PC-3 (cell line): ENCODE data around the gene ADAMTS9. TPM values are rescaled to one million over a fixed set of nuclear protein-coding genes. Genes with fewer than 3 reads are reported as not detected.

ENCODE experiments used
- ATAC-seq: fragments of 200-7000 bp; cut with Tn5 transposase; 2 replicates; pipeline ENCODE4 v1.9.1; 2020; ENCODE audit warnings: mild to moderate bottlenecking, moderate library complexity
- BruUV-seq: library from RNA; stranded (reverse); fragments of 400-500 nt; replicated peaks from 2 replicates; lab custom pipeline; 2021; lab: Mats Ljungman, UMichigan
- CTCF ChIA-PET: fragments of 300-600 bp; sonication (Branson Sonifier 250); formaldehyde crosslinking; loops from one replicate; lab custom pipeline; 2022; ENCODE audit warnings: antibody characterized with exemption; lab: Charles Lee
- POLR2A ChIA-PET: fragments of 300-600 bp; sonication (Branson Sonifier 250); formaldehyde crosslinking; loops from one replicate; lab custom pipeline; 2022; ENCODE audit warnings: antibody characterized with exemption; ENCODE audit not compliant: unreplicated experiment; lab: Charles Lee
- DNase-seq: peaks from one replicate; pipeline ENCODE4 v3.0.0-alpha.2; 2015
- H2AFZ ChIP-seq: fragments of 300-600 bp; sonication (generic); 2 replicates; pipeline ENCODE4 v1.6.0; 2016; ENCODE audit warnings: antibody characterized with exemption, low read length
- H3F3A ChIP-seq: fragments of 300-600 bp; sonication (generic); one replicate; pipeline ENCODE4 v1.6.0; 2017; ENCODE audit warnings: antibody characterized with exemption, low read length, control low read depth, mild to moderate bottlenecking; ENCODE audit not compliant: unreplicated experiment
- H3K27ac ChIP-seq: fragments of 300-600 bp; sonication (generic); 2 replicates; pipeline ENCODE4 v1.5.1; 2016; ENCODE audit warnings: mild to moderate bottlenecking, low read length
- H3K27me3 ChIP-seq: fragments of 300-600 bp; sonication (generic); 2 replicates; pipeline ENCODE4 v1.6.1; 2016; ENCODE audit warnings: low read length, mixed read lengths
- H3K36me3 ChIP-seq: fragments of 300-600 bp; sonication (generic); 2 replicates; pipeline ENCODE4 v1.6.1; 2016; ENCODE audit warnings: low read depth, mixed run types, low read length, mixed read lengths
- H3K4me1 ChIP-seq: fragments of 300-600 bp; sonication (generic); 2 replicates; pipeline ENCODE4 v1.5.1; 2016; ENCODE audit warnings: low read length; ENCODE audit not compliant: insufficient read depth
- H3K4me2 ChIP-seq: fragments of 300-600 bp; sonication (generic); 2 replicates; pipeline ENCODE4 v1.6.0; 2016; ENCODE audit warnings: low read length
- H3K4me3 ChIP-seq: fragments of 300-600 bp; sonication (generic); 2 replicates; pipeline ENCODE4 v1.5.1; 2016; ENCODE audit warnings: mild to moderate bottlenecking, low read length, mixed read lengths
- H3K79me2 ChIP-seq: fragments of 300-600 bp; sonication (generic); 2 replicates; pipeline ENCODE4 v1.6.1; 2017; ENCODE audit warnings: low read length, mixed read lengths
- H3K9ac ChIP-seq: fragments of 300-600 bp; sonication (generic); 2 replicates; pipeline ENCODE4 v1.6.0; 2016; ENCODE audit warnings: mild to moderate bottlenecking, low read length
- H3K9me2 ChIP-seq: fragments of 300-600 bp; sonication (generic); replicated peaks from 2 replicates; pipeline ENCODE4 v1.6.1; 2016; ENCODE audit warnings: mixed run types, low read length, mixed read lengths
- H3K9me3 ChIP-seq: fragments of 300-600 bp; sonication (generic); 2 replicates; pipeline ENCODE4 v1.6.1; 2016; ENCODE audit warnings: low read length, mixed read lengths
- H4K20me1 ChIP-seq: fragments of 300-600 bp; sonication (generic); 2 replicates; pipeline ENCODE4 v1.6.1; 2016; ENCODE audit warnings: low read length, mixed read lengths
- CTCF ChIP-seq: fragments of 300-600 bp; sonication (generic); conservative IDR thresholded peaks from 2 replicates; pipeline ENCODE4 v1.5.1; 2017; ENCODE audit warnings: antibody characterized with exemption, low read depth, mild to moderate bottlenecking, low read length
- EZH2 ChIP-seq: fragments of 300-600 bp; sonication (generic); IDR thresholded peaks from one replicate; pipeline ENCODE4 v1.6.1; 2017; ENCODE audit warnings: antibody characterized with exemption, mild to moderate bottlenecking, low read length; ENCODE audit not compliant: unreplicated experiment
- EZH2phosphoT487 ChIP-seq: fragments of 300-600 bp; sonication (generic); IDR thresholded peaks from 2 replicates; pipeline ENCODE4 v1.6.1; 2018; ENCODE audit warnings: mild to moderate bottlenecking, antibody characterized with exemption, low read length, borderline replicate concordance
- intact Hi-C: fragments of 100-400 bp; cut with micrococcal nuclease; formaldehyde crosslinking; loops from 2 replicates; pipeline ENCODE4 v1.9.0; 2023
- total RNA-seq: library from RNA; depleted of rRNA; stranded (reverse); fragments of >200 nt; gene quantifications from 2 replicates; pipeline ENCODE4 v1.2.3, GENCODE V29; 2014

Gene ADAMTS9
- total RNA-seq, 1 experiment from 2014 or later = 0.55 TPM

- intact Hi-C loops = no loop called here
- POLR2A ChIA-PET = no interaction called here
- Histone ChIP-seq H3K9me3 (no peaks in the 10 kb centered on the region), H3K4me3 (no peak overlapping the region), H3K9me2 (no peaks in the 10 kb centered on the region), H3F3A (no peaks in the 10 kb centered on the region), H3K9ac (no peak overlapping the region), H3K27ac (no peak overlapping the region), H3K79me2 (no peaks in the 10 kb centered on the region), H2AFZ (no peak overlapping the region), H4K20me1 (no peaks in the 10 kb centered on the region), H3K4me2 (no peak overlapping the region), H3K4me1 (no peaks in the 10 kb centered on the region), H3K27me3 (no peaks in the 10 kb centered on the region), H3K36me3 (no peaks in the 10 kb centered on the region)
- CTCF ChIA-PET = no interaction called here
- TF ChIP-seq EZH2 (no peak), CTCF (no peak), EZH2phosphoT487 (no peak)
- BruUV-seq = no TSS peak
- ATAC-seq = no peak
- DNase-seq = no peak
Measured at GRCh38 chr3:64726414-64727090, 38.8 kb upstream of the ADAMTS9 start.

- no peaks in the 10 kb centered on the region for H3K79me2 ChIP-seq
- intact Hi-C loops = no loop called here
Measured at GRCh38 chr3:64718976-64719375, 31.2 kb upstream of the ADAMTS9 start.

More at GRCh38 chr3:64718976-64719375, 31.2 kb upstream of the ADAMTS9 start:
- POLR2A ChIA-PET = no interaction called here
- H3K27ac ChIP-seq = no peak overlapping the region
- BruUV-seq = no TSS peak
- no peak overlapping the region for H3K4me2 ChIP-seq
- no peaks in the 10 kb centered on the region for H3K36me3 ChIP-seq
- CTCF ChIA-PET = no interaction called here
- no peak overlapping the region for H3K4me3 ChIP-seq
- no peak overlapping the region for H2AFZ ChIP-seq
- no peaks in the 10 kb centered on the region for H3K9me2 ChIP-seq
- no peak for TF ChIP-seq CTCF
- no peak for TF ChIP-seq EZH2
- TF ChIP-seq EZH2phosphoT487 = no peak
- H3K4me1 ChIP-seq = no peaks in the 10 kb centered on the region
- ATAC-seq (no peak), DNase-seq (no peak)
- H4K20me1 ChIP-seq = no peaks in the 10 kb centered on the region
- H3F3A ChIP-seq = no peaks in the 10 kb centered on the region
- no peaks in the 10 kb centered on the region for H3K27me3 ChIP-seq
- H3K9ac ChIP-seq = no peak overlapping the region
- H3K9me3 ChIP-seq = no peaks in the 10 kb centered on the region
